ENCODE measurements around the gene SLC40A1.

The SLC40A1 gene

GRCh38 chr2:189515264-189515663 is 65.3 kb downstream of the SLC40A1 start:
- no peaks in the 10 kb centered on the region for H3K27me3 ChIP-seq (ENCODE audit: insufficient read depth, low read length)

DNA sequence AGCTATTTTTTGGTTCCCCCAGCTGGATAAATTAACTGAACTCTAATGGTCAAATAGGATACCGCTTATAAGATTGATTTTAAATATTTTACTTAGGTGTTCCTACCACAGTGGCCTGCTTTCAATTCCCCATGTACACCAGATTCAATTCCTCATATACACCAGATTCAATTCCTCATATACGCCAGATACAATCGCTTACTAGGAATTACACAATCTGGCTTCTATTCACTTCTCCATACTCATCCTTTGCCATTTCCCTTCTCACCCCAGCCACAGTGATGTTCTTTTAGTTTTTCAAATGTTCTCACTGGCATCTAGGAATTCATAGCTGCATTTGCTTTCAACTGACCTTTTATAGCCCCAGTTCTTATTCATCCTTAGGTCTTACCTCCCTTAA is 66.5 kb downstream of the SLC40A1 start:
- H3K36me3 ChIP-seq (ENCODE audit: insufficient read depth, low read depth, low read length) = no peaks in the 10 kb centered on the region
- H3K27ac ChIP-seq (ENCODE audit: low read length) = no peak overlapping the region
- no peaks in the 10 kb centered on the region for H3K27me3 ChIP-seq (ENCODE audit: insufficient read depth, low read length)
- H3K4me3 ChIP-seq (ENCODE audit: low read length) = no peak overlapping the region
- H3K4me1 ChIP-seq (ENCODE audit: insufficient read depth, low read length) = no peaks in the 10 kb centered on the region
- no peaks in the 10 kb centered on the region for H3K9me3 ChIP-seq (ENCODE audit: insufficient read depth, low read depth, low read length)
- H3K9ac ChIP-seq (ENCODE audit: low read depth, low read length) = no peak overlapping the region

More at GRCh38 chr2:189515264-189515663, 65.3 kb downstream of the SLC40A1 start:
- Histone ChIP-seq H3K27ac (ENCODE audit: low read length) (no peak overlapping the region), H3K4me3 (ENCODE audit: low read length) (no peak overlapping the region), H3K4me1 (ENCODE audit: insufficient read depth, low read length) (no peaks in the 10 kb centered on the region), H3K9me3 (ENCODE audit: insufficient read depth, low read depth, low read length) (no peaks in the 10 kb centered on the region), H3K36me3 (ENCODE audit: insufficient read depth, low read depth, low read length) (no peaks in the 10 kb centered on the region), H3K9ac (ENCODE audit: low read depth, low read length) (no peak overlapping the region)

DNA sequence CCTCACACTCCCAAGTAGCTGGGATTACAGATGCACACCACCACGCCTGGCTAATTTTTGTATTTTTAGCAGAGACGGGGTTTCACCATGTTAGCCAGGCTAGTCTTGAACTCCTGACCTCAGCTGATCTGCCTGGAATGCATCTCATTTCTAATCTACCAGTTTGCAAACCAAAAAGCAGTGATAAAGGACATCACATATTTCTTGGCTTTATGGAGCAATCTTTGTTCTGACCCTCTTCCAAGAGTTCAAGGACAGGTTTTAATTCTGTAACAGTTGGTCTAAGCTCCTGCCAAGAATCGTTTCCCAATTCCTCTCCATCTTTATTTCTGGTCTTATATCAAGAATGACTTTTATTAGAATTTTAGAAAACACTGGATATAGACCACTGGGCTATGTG is 67.7 kb downstream of the SLC40A1 start:
- no peaks in the 10 kb centered on the region for H3K4me1 ChIP-seq (ENCODE audit: insufficient read depth, low read length)
- no peaks in the 10 kb centered on the region for H3K36me3 ChIP-seq (ENCODE audit: insufficient read depth, low read depth, low read length)
- no peaks in the 10 kb centered on the region for H3K9me3 ChIP-seq (ENCODE audit: insufficient read depth, low read depth, low read length)
- no peak overlapping the region for H3K27ac ChIP-seq (ENCODE audit: low read length)
- H3K27me3 ChIP-seq (ENCODE audit: insufficient read depth, low read length) = no peaks in the 10 kb centered on the region
- no peak overlapping the region for H3K9ac ChIP-seq (ENCODE audit: low read depth, low read length)
- H3K4me3 ChIP-seq (ENCODE audit: low read length) = no peak overlapping the region

GRCh38 chr2:189511960-189512319 is 68.6 kb downstream of the SLC40A1 start:
- Histone ChIP-seq H3K4me3 (ENCODE audit: low read length) (no peak overlapping the region), H3K4me1 (ENCODE audit: insufficient read depth, low read length) (no peaks in the 10 kb centered on the region), H3K27me3 (ENCODE audit: insufficient read depth, low read length) (no peaks in the 10 kb centered on the region), H3K27ac (ENCODE audit: low read length) (no peak overlapping the region), H3K36me3 (ENCODE audit: insufficient read depth, low read depth, low read length) (no peaks in the 10 kb centered on the region), H3K9ac (ENCODE audit: low read depth, low read length) (no peak overlapping the region), H3K9me3 (ENCODE audit: insufficient read depth, low read depth, low read length) (no peaks in the 10 kb centered on the region)

DNA sequence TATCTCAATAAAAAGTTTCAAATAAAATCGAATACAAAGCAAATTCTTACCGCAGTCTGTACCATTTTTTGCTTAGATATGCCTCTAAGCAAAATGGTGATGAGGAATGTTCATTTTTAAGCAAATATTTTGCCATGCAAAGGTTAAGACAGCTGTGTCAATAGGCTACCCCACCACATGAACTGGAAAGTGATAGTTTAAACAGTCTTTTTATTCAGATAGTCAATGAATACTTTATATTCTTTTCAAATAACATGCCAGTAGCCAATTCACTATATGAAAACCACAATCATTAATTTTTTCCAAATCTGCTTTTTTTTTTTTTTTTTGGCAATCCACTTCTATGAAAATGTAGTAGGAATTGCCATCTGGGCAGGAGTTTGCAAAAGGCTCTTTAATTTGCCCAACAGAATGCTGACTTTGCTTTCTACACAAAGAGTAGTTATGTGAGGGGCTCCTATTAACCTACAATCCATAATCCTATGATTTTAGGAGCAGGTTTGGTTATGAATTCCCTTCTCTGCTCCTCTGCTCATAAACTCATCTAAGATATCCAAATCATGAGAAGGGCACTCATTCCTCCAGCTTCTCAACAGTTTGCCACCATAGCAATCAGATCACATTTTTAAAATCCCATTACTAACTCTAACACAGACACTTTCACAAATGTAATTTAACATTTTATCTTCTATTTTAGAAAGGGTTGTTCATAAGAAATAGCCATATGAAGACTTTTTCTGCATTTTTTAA is 69.2 kb downstream of the SLC40A1 start:
- Histone ChIP-seq H3K27me3 (ENCODE audit: insufficient read depth, low read length) (no peaks in the 10 kb centered on the region), H3K9me3 (ENCODE audit: insufficient read depth, low read depth, low read length) (no peaks in the 10 kb centered on the region), H3K36me3 (ENCODE audit: insufficient read depth, low read depth, low read length) (no peaks in the 10 kb centered on the region), H3K9ac (ENCODE audit: low read depth, low read length) (no peak overlapping the region), H3K27ac (ENCODE audit: low read length) (no peak overlapping the region), H3K4me3 (ENCODE audit: low read length) (no peak overlapping the region), H3K4me1 (ENCODE audit: insufficient read depth, low read length) (no peaks in the 10 kb centered on the region)

Data from iPS-20b (cell line).